AG20443 (cell line): Measurements from ENCODE around the gene TBC1D24.

ENCODE experiments used
- DNase-seq: peaks from one replicate; pipeline ENCODE4 v3.0.0; 2012; ENCODE audit warnings: low spot score, mixed read lengths

The TBC1D24 gene

GRCh38 chr16:2450535-2450934 is 24.4 kb upstream of the TBC1D24 start:
- DNase-seq: no peak

GRCh38 chr16:2450975-2451381 is 23.9 kb upstream of the TBC1D24 start:
- DNase-seq: no peak

GRCh38 chr16:2451851-2452320 is 23.0 kb upstream of the TBC1D24 start:
- DNase-seq: no peak

GRCh38 chr16:2452650-2453049 is 22.3 kb upstream of the TBC1D24 start:
- DNase-seq: no peak

GRCh38 chr16:2455081-2455845 is 19.7 kb upstream of the TBC1D24 start:
- DNase-seq: no peak

GRCh38 chr16:2456551-2457153 is 18.3 kb upstream of the TBC1D24 start:
- DNase-seq: no peak

- DNase-seq: no peak
Observed at GRCh38 chr16:2457267-2457666, 17.7 kb upstream of the TBC1D24 start.

- DNase-seq: no peak
Observed at GRCh38 chr16:2457946-2458345, 17.0 kb upstream of the TBC1D24 start.

GRCh38 chr16:2458887-2459646 is 15.9 kb upstream of the TBC1D24 start:
- DNase-seq: no peak

GRCh38 chr16:2459647-2460390 is 15.1 kb upstream of the TBC1D24 start, which contains the start of gene TEDC2:
TEDC2 (plus strand) TSS chr16:2460109; CDS start chr16:2460145, 36 bp downstream.
- peak; percentile 100 for DNase-seq

- DNase-seq: no peak
Observed at GRCh38 chr16:2460391-2460713, 14.6 kb upstream of the TBC1D24 start.

- DNase-seq: no peak
Observed at GRCh38 chr16:2460916-2461315, 14.0 kb upstream of the TBC1D24 start.

GRCh38 chr16:2462031-2462866 is 12.7 kb upstream of the TBC1D24 start:
- DNase-seq: no peak

- no peak for DNase-seq
Observed at GRCh38 chr16:2464333-2464732, 10.6 kb upstream of the TBC1D24 start.

GRCh38 chr16:2465653-2466415 is 9.1 kb upstream of the TBC1D24 start:
- no peak for DNase-seq

GRCh38 chr16:2466667-2467527 is 8.0 kb upstream of the TBC1D24 start:
- no peak for DNase-seq

GRCh38 chr16:2467528-2468232 is 7.2 kb upstream of the TBC1D24 start:
- peak; percentile 93 for DNase-seq

- peak; percentile 40 for DNase-seq
Observed at GRCh38 chr16:2468233-2468724, 6.6 kb upstream of the TBC1D24 start.
